Spleen (tissue), 7 donors: ENCODE results near the gene PIK3C2B.

Source experiments
- POLR2A ChIP-seq, 3 donors: fragments of 450-650 bp; IDR thresholded peaks; one replicate each; pipeline ENCODE4 v1.5.1; 2017; ENCODE audit warnings: antibody characterized with exemption in 3 of 3, mild to moderate bottlenecking in 1 of 3
- POLR2AphosphoS5 ChIP-seq, 3 donors: sonication (generic); formaldehyde crosslinking; IDR thresholded peaks; one replicate each; pipeline ENCODE4 v1.5.1; 2017; ENCODE audit warnings: antibody characterized with exemption in 3 of 3
- TF ChIP-seq, protein P1 (sequence below), 11 experiments: fragments of 200-600 bp in 7 of 11; fragments of 450-650 bp in 4 of 11; sonication (generic) in 4 of 11; IDR thresholded peaks in 8 of 11; conservative IDR thresholded peaks in 3 of 11; 1 replicate in 7 of 11; 2 replicates in 4 of 11; pipeline versions ENCODE4 v1.4.0 to v1.8.0; 2016 to 2021; ENCODE audit warnings: antibody characterized with exemption in 11 of 11, inconsistent platforms in 4 of 11, mild to moderate bottlenecking in 1 of 11
- donor health status: DM: no; HTN: no; CAD: no; lungs with moderate emphysema.
- donor health status: DM: no; HTN: no; CAD: no.
- donor health status: DM: no; HTN: no; CAD: no.

DNA sequence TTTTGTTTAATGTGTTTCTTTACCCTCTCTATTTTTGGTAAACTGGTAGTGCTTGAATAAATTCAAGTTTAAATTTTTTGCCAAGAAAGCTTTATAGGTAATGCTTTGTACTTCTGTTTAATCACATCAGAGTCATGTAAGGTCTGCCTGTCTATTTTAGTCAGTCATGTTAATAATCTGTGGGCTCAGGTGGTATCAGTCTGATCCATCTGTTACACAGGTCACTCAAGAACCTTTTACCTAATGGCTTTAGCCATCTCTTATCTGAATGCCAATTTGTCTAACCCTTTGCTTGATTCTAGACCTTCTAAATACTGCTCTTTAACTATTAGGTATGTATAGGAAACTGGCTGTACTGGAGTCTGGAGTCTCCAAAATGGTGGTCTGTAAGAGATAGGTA lies 38.2 kb upstream of the PIK3C2B start:
- TF ChIP-seq POLR2A (IDR thresholded peaks at IDR 0.05) (no peak), POLR2AphosphoS5 (IDR thresholded peaks at IDR 0.05) (no peak)
- TF ChIP-seq, protein P1, sequence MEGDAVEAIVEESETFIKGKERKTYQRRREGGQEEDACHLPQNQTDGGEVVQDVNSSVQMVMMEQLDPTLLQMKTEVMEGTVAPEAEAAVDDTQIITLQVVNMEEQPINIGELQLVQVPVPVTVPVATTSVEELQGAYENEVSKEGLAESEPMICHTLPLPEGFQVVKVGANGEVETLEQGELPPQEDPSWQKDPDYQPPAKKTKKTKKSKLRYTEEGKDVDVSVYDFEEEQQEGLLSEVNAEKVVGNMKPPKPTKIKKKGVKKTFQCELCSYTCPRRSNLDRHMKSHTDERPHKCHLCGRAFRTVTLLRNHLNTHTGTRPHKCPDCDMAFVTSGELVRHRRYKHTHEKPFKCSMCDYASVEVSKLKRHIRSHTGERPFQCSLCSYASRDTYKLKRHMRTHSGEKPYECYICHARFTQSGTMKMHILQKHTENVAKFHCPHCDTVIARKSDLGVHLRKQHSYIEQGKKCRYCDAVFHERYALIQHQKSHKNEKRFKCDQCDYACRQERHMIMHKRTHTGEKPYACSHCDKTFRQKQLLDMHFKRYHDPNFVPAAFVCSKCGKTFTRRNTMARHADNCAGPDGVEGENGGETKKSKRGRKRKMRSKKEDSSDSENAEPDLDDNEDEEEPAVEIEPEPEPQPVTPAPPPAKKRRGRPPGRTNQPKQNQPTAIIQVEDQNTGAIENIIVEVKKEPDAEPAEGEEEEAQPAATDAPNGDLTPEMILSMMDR (IDR thresholded peaks at IDR 0.05 in 8 of 11, conservative IDR thresholded peaks at IDR 0.05 in 3 of 11), result no peak
